ENCODE results near the gene FHAD1. TPM values are rescaled to one million over a fixed set of nuclear protein-coding genes. Genes with fewer than 3 reads are reported as not detected.

FHAD1 gene
- total RNA-seq, 1 donor from 2014 or later, result 2.1 TPM

- Histone ChIP-seq H3K4me3 (ENCODE audit: low read length in 3 of 3) (no peak overlapping the region), H3K9me3 (ENCODE audit: control insufficient read depth in 3 of 3, low read length in 3 of 3) (no peaks in the 10 kb centered on the region), H3K4me1 (ENCODE audit: control insufficient read depth in 3 of 3, insufficient read depth in 3 of 3, low read length in 3 of 3) (peaks cover 10 to 40% (median 22%) of the 10 kb centered on the region in 3 donors), H3K9ac (ENCODE audit: low read depth in 1 of 3, low read length in 3 of 3) (no peak overlapping the region), H3K36me3 (ENCODE audit: control insufficient read depth in 3 of 3, insufficient read depth in 3 of 3, low read length in 3 of 3) (no peaks in the 10 kb centered on the region), H3K27me3 (ENCODE audit: control insufficient read depth in 3 of 3, insufficient read depth in 3 of 3, low read length in 3 of 3) (no peaks in the 10 kb centered on the region), H3K27ac (ENCODE audit: low read depth, low read length) (no peak overlapping the region)
Measured at GRCh38 chr1:15418806-15419515, 171.9 kb downstream of the FHAD1 start.

GRCh38 chr1:15420853-15421465 lies 173.9 kb downstream of the FHAD1 start:
- no peaks in the 10 kb centered on the region for H3K36me3 ChIP-seq (ENCODE audit: control insufficient read depth in 3 of 3, insufficient read depth in 3 of 3, low read length in 3 of 3)
- no peak overlapping the region for H3K4me3 ChIP-seq (ENCODE audit: low read length in 3 of 3)
- H3K9me3 ChIP-seq (ENCODE audit: control insufficient read depth in 3 of 3, low read length in 3 of 3), result no peaks in the 10 kb centered on the region
- H3K27ac ChIP-seq (ENCODE audit: low read depth, low read length), result no peak overlapping the region
- H3K9ac ChIP-seq (ENCODE audit: low read depth in 1 of 3, low read length in 3 of 3), result no peak overlapping the region
- H3K4me1 ChIP-seq (ENCODE audit: control insufficient read depth in 3 of 3, insufficient read depth in 3 of 3, low read length in 3 of 3), result peaks cover 7 to 36% (median 19%) of the 10 kb centered on the region in 3 donors
- no peaks in the 10 kb centered on the region for H3K27me3 ChIP-seq (ENCODE audit: control insufficient read depth in 3 of 3, insufficient read depth in 3 of 3, low read length in 3 of 3)

- H3K27me3 ChIP-seq (ENCODE audit: control insufficient read depth in 3 of 3, insufficient read depth in 3 of 3, low read length in 3 of 3), result peaks cover 0 to 3% (median 0%) of the 10 kb centered on the region in 3 donors
- no peak overlapping the region for H3K9ac ChIP-seq (ENCODE audit: low read depth in 1 of 3, low read length in 3 of 3)
- no peaks in the 10 kb centered on the region for H3K9me3 ChIP-seq (ENCODE audit: control insufficient read depth in 3 of 3, low read length in 3 of 3)
- no peaks in the 10 kb centered on the region for H3K36me3 ChIP-seq (ENCODE audit: control insufficient read depth in 3 of 3, insufficient read depth in 3 of 3, low read length in 3 of 3)
- H3K4me3 ChIP-seq (ENCODE audit: low read length in 3 of 3), result no peak overlapping the region
- H3K4me1 ChIP-seq (ENCODE audit: control insufficient read depth in 3 of 3, insufficient read depth in 3 of 3, low read length in 3 of 3), result peaks cover 0 to 25% (median 10%) of the 10 kb centered on the region in 3 donors
- no peak overlapping the region for H3K27ac ChIP-seq (ENCODE audit: low read depth, low read length)
Measured at GRCh38 chr1:15422871-15423270, 175.8 kb downstream of the FHAD1 start.

- Histone ChIP-seq H3K9me3 (ENCODE audit: control insufficient read depth in 3 of 3, low read length in 3 of 3) (no peaks in the 10 kb centered on the region), H3K36me3 (ENCODE audit: control insufficient read depth in 3 of 3, insufficient read depth in 3 of 3, low read length in 3 of 3) (no peaks in the 10 kb centered on the region), H3K27me3 (ENCODE audit: control insufficient read depth in 3 of 3, insufficient read depth in 3 of 3, low read length in 3 of 3) (peaks cover 0 to 3% (median 0%) of the 10 kb centered on the region in 3 donors), H3K27ac (ENCODE audit: low read depth, low read length) (no peak overlapping the region), H3K4me3 (ENCODE audit: low read length in 3 of 3) (no peak overlapping the region), H3K9ac (ENCODE audit: low read depth in 1 of 3, low read length in 3 of 3) (no peak overlapping the region), H3K4me1 (ENCODE audit: control insufficient read depth in 3 of 3, insufficient read depth in 3 of 3, low read length in 3 of 3) (peaks cover 0 to 24% (median 10%) of the 10 kb centered on the region in 3 donors)
Measured at GRCh38 chr1:15423355-15424077, 176.5 kb downstream of the FHAD1 start.

GRCh38 chr1:15424146-15424667 lies 177.2 kb downstream of the FHAD1 start:
- Histone ChIP-seq H3K27ac (ENCODE audit: low read depth, low read length) (no peak overlapping the region), H3K4me1 (ENCODE audit: control insufficient read depth in 3 of 3, insufficient read depth in 3 of 3, low read length in 3 of 3) (peaks cover 0 to 17% (median 6%) of the 10 kb centered on the region in 3 donors), H3K36me3 (ENCODE audit: control insufficient read depth in 3 of 3, insufficient read depth in 3 of 3, low read length in 3 of 3) (no peaks in the 10 kb centered on the region), H3K4me3 (ENCODE audit: low read length in 3 of 3) (no peak overlapping the region), H3K9ac (ENCODE audit: low read depth in 1 of 3, low read length in 3 of 3) (no peak overlapping the region), H3K27me3 (ENCODE audit: control insufficient read depth in 3 of 3, insufficient read depth in 3 of 3, low read length in 3 of 3) (peaks cover 0 to 3% (median 0%) of the 10 kb centered on the region in 3 donors), H3K9me3 (ENCODE audit: control insufficient read depth in 3 of 3, low read length in 3 of 3) (no peaks in the 10 kb centered on the region)

- Histone ChIP-seq H3K4me1 (ENCODE audit: control insufficient read depth in 3 of 3, insufficient read depth in 3 of 3, low read length in 3 of 3) (peaks cover 0 to 11% (median 3%) of the 10 kb centered on the region in 3 donors), H3K27me3 (ENCODE audit: control insufficient read depth in 3 of 3, insufficient read depth in 3 of 3, low read length in 3 of 3) (peaks cover 0 to 3% (median 0%) of the 10 kb centered on the region in 3 donors), H3K4me3 (ENCODE audit: low read length in 3 of 3) (no peak overlapping the region), H3K9ac (ENCODE audit: low read depth in 1 of 3, low read length in 3 of 3) (no peak overlapping the region), H3K27ac (ENCODE audit: low read depth, low read length) (no peak overlapping the region), H3K36me3 (ENCODE audit: control insufficient read depth in 3 of 3, insufficient read depth in 3 of 3, low read length in 3 of 3) (no peaks in the 10 kb centered on the region), H3K9me3 (ENCODE audit: control insufficient read depth in 3 of 3, low read length in 3 of 3) (no peaks in the 10 kb centered on the region)
Measured at GRCh38 chr1:15424981-15425380, 178.0 kb downstream of the FHAD1 start.

GRCh38 chr1:15425521-15425920 lies 178.5 kb downstream of the FHAD1 start:
- Histone ChIP-seq H3K36me3 (ENCODE audit: control insufficient read depth in 3 of 3, insufficient read depth in 3 of 3, low read length in 3 of 3) (no peaks in the 10 kb centered on the region), H3K9me3 (ENCODE audit: control insufficient read depth in 3 of 3, low read length in 3 of 3) (no peaks in the 10 kb centered on the region), H3K9ac (ENCODE audit: low read depth in 1 of 3, low read length in 3 of 3) (no peak overlapping the region), H3K27ac (ENCODE audit: low read depth, low read length) (no peak overlapping the region), H3K27me3 (ENCODE audit: control insufficient read depth in 3 of 3, insufficient read depth in 3 of 3, low read length in 3 of 3) (peaks cover 0 to 3% (median 0%) of the 10 kb centered on the region in 3 donors), H3K4me1 (ENCODE audit: control insufficient read depth in 3 of 3, insufficient read depth in 3 of 3, low read length in 3 of 3) (peaks cover 0 to 11% (median 3%) of the 10 kb centered on the region in 3 donors), H3K4me3 (ENCODE audit: low read length in 3 of 3) (no peak overlapping the region)

- Histone ChIP-seq H3K27me3 (ENCODE audit: control insufficient read depth in 3 of 3, insufficient read depth in 3 of 3, low read length in 3 of 3) (peaks cover 0 to 3% (median 0%) of the 10 kb centered on the region in 3 donors), H3K4me1 (ENCODE audit: control insufficient read depth in 3 of 3, insufficient read depth in 3 of 3, low read length in 3 of 3) (peaks cover 0 to 10% (median 3%) of the 10 kb centered on the region in 3 donors), H3K9me3 (ENCODE audit: control insufficient read depth in 3 of 3, low read length in 3 of 3) (no peaks in the 10 kb centered on the region), H3K4me3 (ENCODE audit: low read length in 3 of 3) (no peak overlapping the region), H3K9ac (ENCODE audit: low read depth in 1 of 3, low read length in 3 of 3) (no peak overlapping the region), H3K27ac (ENCODE audit: low read depth, low read length) (no peak overlapping the region), H3K36me3 (ENCODE audit: control insufficient read depth in 3 of 3, insufficient read depth in 3 of 3, low read length in 3 of 3) (no peaks in the 10 kb centered on the region)
Measured at GRCh38 chr1:15425958-15426357, 178.9 kb downstream of the FHAD1 start.

- H3K27ac ChIP-seq (ENCODE audit: low read depth, low read length), result no peak overlapping the region
- H3K36me3 ChIP-seq (ENCODE audit: control insufficient read depth in 3 of 3, insufficient read depth in 3 of 3, low read length in 3 of 3), result no peaks in the 10 kb centered on the region
- no peak overlapping the region for H3K4me3 ChIP-seq (ENCODE audit: low read length in 3 of 3)
- H3K27me3 ChIP-seq (ENCODE audit: control insufficient read depth in 3 of 3, insufficient read depth in 3 of 3, low read length in 3 of 3), result peaks cover 0 to 3% (median 0%) of the 10 kb centered on the region in 3 donors
- H3K9ac ChIP-seq (ENCODE audit: low read depth in 1 of 3, low read length in 3 of 3), result no peak overlapping the region
- no peaks in the 10 kb centered on the region for H3K9me3 ChIP-seq (ENCODE audit: control insufficient read depth in 3 of 3, low read length in 3 of 3)
- H3K4me1 ChIP-seq (ENCODE audit: control insufficient read depth in 3 of 3, insufficient read depth in 3 of 3, low read length in 3 of 3), result peaks cover 0 to 5% (median 3%) of the 10 kb centered on the region in 3 donors
Measured at GRCh38 chr1:15426492-15427279, 179.7 kb downstream of the FHAD1 start.
